Trophoblast cell (in vitro differentiated cells and primary cell): Measurements from ENCODE around the gene POLQ.

Experiments
- DNase-seq, 2 donors: peaks; one replicate each; pipeline ENCODE4 v3.0.0-alpha.2; 2016
- H2AFZ ChIP-seq: 2 replicates; pipeline ENCODE4 v1.6.1; 2013; ENCODE audit warnings: low read length, moderate library complexity, mild to moderate bottlenecking; ENCODE audit not compliant: insufficient read depth, poor library complexity
- H2AK5ac ChIP-seq: 2 replicates; pipeline ENCODE4 v1.6.1; 2013; ENCODE audit warnings: mild to moderate bottlenecking, low read length
- H2BK120ac ChIP-seq: 2 replicates; pipeline ENCODE4 v1.6.1; 2013; ENCODE audit warnings: low read length, mild to moderate bottlenecking, moderate library complexity; ENCODE audit not compliant: insufficient read depth, poor library complexity
- H2BK12ac ChIP-seq: 2 replicates; pipeline ENCODE4 v1.6.1; 2013; ENCODE audit warnings: mild to moderate bottlenecking, low read length, moderate library complexity
- H2BK5ac ChIP-seq: 2 replicates; pipeline ENCODE4 v1.6.1; 2013; ENCODE audit warnings: low read length, low read depth, moderate library complexity, mild to moderate bottlenecking; ENCODE audit not compliant: poor library complexity
- H3K14ac ChIP-seq: 2 replicates; pipeline ENCODE4 v1.6.1; 2013; ENCODE audit warnings: mild to moderate bottlenecking, low read length
- H3K18ac ChIP-seq: 2 replicates; pipeline ENCODE4 v1.6.1; 2013; ENCODE audit warnings: mild to moderate bottlenecking, low read length
- H3K23ac ChIP-seq: 2 replicates; pipeline ENCODE4 v1.6.1; 2013; ENCODE audit warnings: low read length
- H3K27ac ChIP-seq: 2 replicates; pipeline ENCODE4 v1.5.1; 2013; ENCODE audit warnings: low read depth, mild to moderate bottlenecking, inconsistent platforms, low read length, moderate library complexity
- H3K27me3 ChIP-seq: 2 replicates; pipeline ENCODE4 v1.6.1; 2013; ENCODE audit warnings: inconsistent platforms, mild to moderate bottlenecking, low read length, moderate library complexity; ENCODE audit not compliant: insufficient read depth
- H3K36me3 ChIP-seq, 2 experiments: 1 replicate in 1 of 2; 2 replicates in 1 of 2; pipeline ENCODE4 v1.6.1; 2013; ENCODE audit warnings: low read length in 2 of 2, mild to moderate bottlenecking in 2 of 2, moderate library complexity in 1 of 2; ENCODE audit not compliant: insufficient read depth in 2 of 2, control insufficient read depth in 1 of 2
- H3K4ac ChIP-seq: 2 replicates; pipeline ENCODE4 v1.6.1; 2013; ENCODE audit warnings: low read depth, mild to moderate bottlenecking, low read length, moderate library complexity
- H3K4me1 ChIP-seq, 2 experiments: 1 replicate in 1 of 2; 2 replicates in 1 of 2; pipeline ENCODE4 v1.6.1; 2013; ENCODE audit warnings: low read length in 2 of 2, mild to moderate bottlenecking in 2 of 2, moderate library complexity in 1 of 2; ENCODE audit not compliant: insufficient read depth in 2 of 2, control insufficient read depth in 1 of 2
- H3K4me2 ChIP-seq: 2 replicates; pipeline ENCODE4 v1.6.1; 2013; ENCODE audit warnings: inconsistent platforms, mild to moderate bottlenecking, low read length, moderate library complexity
- H3K4me3 ChIP-seq: 2 replicates; pipeline ENCODE4 v1.5.1; 2013; ENCODE audit warnings: mild to moderate bottlenecking, low read depth, low read length, inconsistent platforms
- H3K79me1 ChIP-seq: one replicate; pipeline ENCODE4 v1.6.1; 2013; ENCODE audit warnings: low read length
- H3K79me2 ChIP-seq: 2 replicates; pipeline ENCODE4 v1.6.1; 2013; ENCODE audit warnings: low read length, mild to moderate bottlenecking; ENCODE audit not compliant: control insufficient read depth, insufficient read depth, poor library complexity
- H3K9ac ChIP-seq: 2 replicates; pipeline ENCODE4 v1.6.1; 2013; ENCODE audit warnings: mild to moderate bottlenecking, low read length
- H3K9me3 ChIP-seq: 2 replicates; pipeline ENCODE4 v1.6.1; 2013; ENCODE audit warnings: low read depth, mild to moderate bottlenecking, control low read depth, inconsistent platforms, low read length; ENCODE audit not compliant: insufficient read depth
- H4K12ac ChIP-seq: 2 replicates; pipeline ENCODE4 v1.6.1; 2013; ENCODE audit warnings: low read depth, mild to moderate bottlenecking, low read length, moderate library complexity
- H4K8ac ChIP-seq: 2 replicates; pipeline ENCODE4 v1.6.1; 2013; ENCODE audit warnings: low read depth, mild to moderate bottlenecking, low read length, moderate library complexity
- H4K91ac ChIP-seq: one replicate; pipeline ENCODE4 v1.6.1; 2013; ENCODE audit warnings: low read depth, mild to moderate bottlenecking, low read length, moderate library complexity
- whole genome bisulfite sequencing: extraction: QIAGEN DNeasy Blood & Tissue Kit; methylation state at CpG from one replicate; pipeline ENCODE4 v1.1.7; 2013; ENCODE audit warnings: missing lambda C conversion rate; ENCODE audit not compliant: insufficient read length, insufficient coverage; ENCODE audit errors: extremely low coverage; 5-methylcytosine and 5-hydroxymethylcytosine counted together

The POLQ gene

GRCh38 chr3:121481106-121481880 is 64.5 kb downstream of the POLQ start:
- Histone ChIP-seq H3K9ac (no peak overlapping the region), H3K4me2 (no peak overlapping the region), H4K12ac (no peak overlapping the region), H3K18ac (no peak overlapping the region), H4K91ac (no peak overlapping the region), H3K4ac (no peak overlapping the region), H3K36me3 (peaks cover 2% of the 10 kb centered on the region in 2 experiments), H3K4me3 (no peak overlapping the region), H2AK5ac (no peak overlapping the region), H3K79me1 (no peaks in the 10 kb centered on the region), H3K23ac (no peak overlapping the region), H2BK12ac (no peak overlapping the region), H2BK5ac (no peak overlapping the region), H4K8ac (no peak overlapping the region), H3K4me1 (no peaks in the 10 kb centered on the region), H3K27me3 (no peaks in the 10 kb centered on the region), H3K9me3 (no peaks in the 10 kb centered on the region), H2BK120ac (no peak overlapping the region), H3K79me2 (no peaks in the 10 kb centered on the region), H3K27ac (no peak overlapping the region), H3K14ac (no peak overlapping the region), H2AFZ (no peak overlapping the region)
- no CpG with 5 or more reads among the region's 3 CpGs for WGBS
- peak in 1 of 2 donors; percentile 17 for DNase-seq

GRCh38 chr3:121477589-121477988 is 68.2 kb downstream of the POLQ start:
- Histone ChIP-seq H3K36me3 (peaks cover 2 to 4% of the 10 kb centered on the region in 2 experiments), H2BK5ac (no peak overlapping the region), H3K4ac (no peak overlapping the region), H3K23ac (no peak overlapping the region), H3K79me2 (no peaks in the 10 kb centered on the region), H3K4me2 (no peak overlapping the region), H4K8ac (no peak overlapping the region), H2BK120ac (no peak overlapping the region), H3K27me3 (no peaks in the 10 kb centered on the region), H3K18ac (no peak overlapping the region), H3K4me1 (no peaks in the 10 kb centered on the region), H3K27ac (no peak overlapping the region), H3K9me3 (no peaks in the 10 kb centered on the region), H4K91ac (no peak overlapping the region), H3K9ac (no peak overlapping the region), H3K79me1 (no peaks in the 10 kb centered on the region), H2AK5ac (no peak overlapping the region), H3K14ac (no peak overlapping the region), H2BK12ac (no peak overlapping the region), H4K12ac (no peak overlapping the region), H3K4me3 (no peak overlapping the region), H2AFZ (no peak overlapping the region)
- no peak for DNase-seq
- WGBS: no CpG with 5 or more reads among the region's 5 CpGs

GRCh38 chr3:121473001-121473400 is 72.8 kb downstream of the POLQ start:
- Histone ChIP-seq H3K18ac (no peak overlapping the region), H3K4me3 (no peak overlapping the region), H2BK5ac (no peak overlapping the region), H4K91ac (no peak overlapping the region), H2BK12ac (no peak overlapping the region), H3K4me1 (no peaks in the 10 kb centered on the region), H3K27ac (no peak overlapping the region), H3K9ac (no peak overlapping the region), H3K9me3 (no peaks in the 10 kb centered on the region), H2BK120ac (no peak overlapping the region), H2AFZ (no peak overlapping the region), H3K4ac (no peak overlapping the region), H3K14ac (no peak overlapping the region), H3K4me2 (no peak overlapping the region), H3K79me1 (no peaks in the 10 kb centered on the region), H3K79me2 (no peaks in the 10 kb centered on the region), H4K8ac (no peak overlapping the region), H4K12ac (no peak overlapping the region), H3K27me3 (no peaks in the 10 kb centered on the region), H3K23ac (no peak overlapping the region), H3K36me3 (peaks cover 2 to 5% of the 10 kb centered on the region in 2 experiments), H2AK5ac (no peak overlapping the region)
- no CpG with 5 or more reads among the region's 2 CpGs for WGBS
- DNase-seq: no peak

GRCh38 chr3:121467085-121467484 is 78.7 kb downstream of the POLQ start:
- Histone ChIP-seq H3K9ac (no peak overlapping the region), H2BK120ac (no peak overlapping the region), H3K14ac (no peak overlapping the region), H3K79me2 (no peaks in the 10 kb centered on the region), H3K27ac (no peak overlapping the region), H3K36me3 (peaks cover 9 to 10% of the 10 kb centered on the region in 2 experiments), H2BK12ac (no peak overlapping the region), H3K4me3 (no peak overlapping the region), H3K9me3 (no peaks in the 10 kb centered on the region), H3K23ac (no peak overlapping the region), H3K79me1 (no peaks in the 10 kb centered on the region), H2AFZ (no peak overlapping the region), H2BK5ac (no peak overlapping the region), H2AK5ac (no peak overlapping the region), H4K91ac (no peak overlapping the region), H3K4ac (no peak overlapping the region), H3K18ac (no peak overlapping the region), H3K27me3 (no peaks in the 10 kb centered on the region), H3K4me1 (no peaks in the 10 kb centered on the region), H4K12ac (no peak overlapping the region), H4K8ac (no peak overlapping the region), H3K4me2 (no peak overlapping the region)
- DNase-seq: no peak
- no CpG with 5 or more reads among the region's 2 CpGs for WGBS
